Stomach (tissue), 9 donors: ENCODE data around the gene EIF4G3. TPM values are rescaled to one million over a fixed set of nuclear protein-coding genes. Genes with fewer than 3 reads are reported as not detected.

Source experiments
- DNase-seq, 2 donors: peaks; one replicate each; pipeline versions ENCODE4 v3.0.0 to v3.0.0-alpha.2; 2013 to 2019
- H3K27ac ChIP-seq, 5 donors: fragments of 200-600 bp in 4 of 5; sonication (generic) in 4 of 5; one replicate each; pipeline ENCODE4 v1.5.1; 2013 to 2019; ENCODE audit warnings: mild to moderate bottlenecking in 1 of 5, moderate library complexity in 1 of 5
- H3K27me3 ChIP-seq, 3 donors: fragments of 200-600 bp; sonication (generic); one replicate each; pipeline ENCODE4 v1.5.1; 2017 to 2019; ENCODE audit warnings: mixed run types in 1 of 3
- H3K36me3 ChIP-seq, 4 donors: fragments of 200-600 bp; sonication (generic); 1 replicate in 3 of 4; 2 replicates in 1 of 4; pipeline ENCODE4 v1.5.1; 2016 to 2019
- H3K4me1 ChIP-seq, 4 donors: fragments of 200-600 bp; sonication (generic); one replicate each; pipeline ENCODE4 v1.5.1; 2016 to 2019
- H3K4me3 ChIP-seq, 4 donors: fragments of 200-600 bp; sonication (generic) in 3 of 4; one replicate each; pipeline ENCODE4 v1.5.1; 2016 to 2019; ENCODE audit warnings: mild to moderate bottlenecking in 1 of 4
- H3K9me3 ChIP-seq, 4 donors: fragments of 200-600 bp; sonication (generic); one replicate each; pipeline ENCODE4 v1.5.1; 2016 to 2019
- CTCF ChIP-seq, 7 experiments: fragments of 450-650 bp in 4 of 7; fragments of 200-600 bp in 3 of 7; sonication (generic) in 3 of 7; IDR thresholded peaks; one replicate each; pipeline ENCODE4 v1.5.1; 2016 to 2019; ENCODE audit warnings: antibody characterized with exemption in 7 of 7, control low read depth in 2 of 7, mild to moderate bottlenecking in 1 of 7
- EP300 ChIP-seq: sonication (generic); formaldehyde crosslinking; IDR thresholded peaks from one replicate; pipeline ENCODE4 v1.6.1; 2017; ENCODE audit warnings: antibody characterized with exemption
- POLR2A ChIP-seq, 4 donors: fragments of 450-650 bp; IDR thresholded peaks; one replicate each; pipeline ENCODE4 v1.6.1; 2016; ENCODE audit warnings: antibody characterized with exemption in 4 of 4, control low read depth in 2 of 4, mild to moderate bottlenecking in 1 of 4, moderate library complexity in 1 of 4
- POLR2AphosphoS5 ChIP-seq, 3 donors: sonication (generic); formaldehyde crosslinking; IDR thresholded peaks; one replicate each; pipeline ENCODE4 v1.6.1; 2016; ENCODE audit warnings: antibody characterized with exemption in 3 of 3
- WGBS, 5 donors: extraction: QIAGEN DNeasy Blood & Tissue Kit in 3 of 5; methylation state at CpG; one replicate each; pipeline versions ENCODE4 v1.1.5 to v1.1.7; 2013 to 2018; 5-methylcytosine and 5-hydroxymethylcytosine counted together
- intact Hi-C: fragments of 100-400 bp; cut with DNase I; formaldehyde crosslinking; loops from one replicate; pipeline ENCODE4 v1.15.1; 2023; ENCODE audit warnings: low total_unique reads
- polyA plus RNA-seq, 3 donors: library from polyadenylated mRNA; stranded (reverse); fragments of 200-250 nt; gene quantifications; one replicate each; pipeline ENCODE4 v1.2.3, GENCODE V29; 2013
- total RNA-seq, 5 donors: library from RNA; depleted of rRNA; stranded (reverse); fragments of >200 nt; gene quantifications; one replicate each; pipeline versions ENCODE4 v1.1.0 to v1.2.3, GENCODE V29; 2014 to 2016
- donor health status: healthy with polysubstance abuse.
- donor health status: Bipolar disorder and iron deficiency.
- donor health status: healthy.

EIF4G3 gene
- total and polyA plus RNA-seq, 8 donors = 6.3 to 63.3 (median 44.7) TPM

GRCh38 chr1:21126324-21126723 is 50.4 kb downstream of the EIF4G3 start:
- intact Hi-C loops = no loop called here
- peaks cover 0 to 11% (median 9%) of the 10 kb centered on the region in 4 donors for H3K36me3 ChIP-seq
- TF ChIP-seq POLR2A (IDR thresholded peaks at IDR 0.05) (no peak), CTCF (IDR thresholded peaks at IDR 0.05) (no peak), POLR2AphosphoS5 (IDR thresholded peaks at IDR 0.05) (no peak), EP300 (no peak)
- peaks cover 0 to 28% (median 18%) of the 10 kb centered on the region in 4 donors for H3K4me1 ChIP-seq
- no peak overlapping the region for H3K27ac ChIP-seq
- no peaks in the 10 kb centered on the region for H3K9me3 ChIP-seq
- no peak for DNase-seq
- H3K27me3 ChIP-seq = no peaks in the 10 kb centered on the region
- no peak overlapping the region for H3K4me3 ChIP-seq
- 71 to 83% (median 80%) methylated on average over 4 of the region's 4 CpGs for WGBS, 5 donors

- no peak overlapping the region for H3K27ac ChIP-seq
- WGBS, 5 donors = 76 to 95% (median 85%) methylated on average over 1 of the region's 1 CpG
Measured at GRCh38 chr1:21124846-21125245, 51.9 kb downstream of the EIF4G3 start.

GRCh38 chr1:21123287-21123948 is 53.3 kb downstream of the EIF4G3 start:
- no peak for DNase-seq
- intact Hi-C loops = no loop called here
- TF ChIP-seq CTCF (IDR thresholded peaks at IDR 0.05) (no peak), EP300 (no peak), POLR2AphosphoS5 (IDR thresholded peaks at IDR 0.05) (no peak), POLR2A (IDR thresholded peaks at IDR 0.05) (no peak)
- H3K27me3 ChIP-seq = no peaks in the 10 kb centered on the region
- peak overlapping the region in 1 of 5 donors; percentile 14 for H3K27ac ChIP-seq
- peaks cover 0 to 11% (median 9%) of the 10 kb centered on the region in 4 donors for H3K36me3 ChIP-seq
- peaks cover 0 to 28% (median 18%) of the 10 kb centered on the region in 4 donors for H3K4me1 ChIP-seq
- no peaks in the 10 kb centered on the region for H3K9me3 ChIP-seq
- 59 to 86% (median 64%) methylated on average over 6 of the region's 6 CpGs for WGBS, 5 donors
- no peak overlapping the region for H3K4me3 ChIP-seq

More at GRCh38 chr1:21124846-21125245, 51.9 kb downstream of the EIF4G3 start:
- TF ChIP-seq EP300 (no peak), CTCF (IDR thresholded peaks at IDR 0.05) (no peak), POLR2A (IDR thresholded peaks at IDR 0.05) (no peak), POLR2AphosphoS5 (IDR thresholded peaks at IDR 0.05) (no peak)
- intact Hi-C loops = no loop called here
- H3K4me3 ChIP-seq = no peak overlapping the region
- peaks cover 0 to 11% (median 9%) of the 10 kb centered on the region in 4 donors for H3K36me3 ChIP-seq
- no peak for DNase-seq
- H3K9me3 ChIP-seq = no peaks in the 10 kb centered on the region
- H3K4me1 ChIP-seq = peaks cover 0 to 28% (median 18%) of the 10 kb centered on the region in 4 donors
- H3K27me3 ChIP-seq = no peaks in the 10 kb centered on the region

- WGBS, 5 donors = 85 to 90% (median 87%) methylated on average over 4 of the region's 4 CpGs
- intact Hi-C loops = no loop called here
- H3K9me3 ChIP-seq = no peaks in the 10 kb centered on the region
- H3K4me3 ChIP-seq = no peak overlapping the region
- peaks cover 0 to 11% (median 5%) of the 10 kb centered on the region in 4 donors for H3K36me3 ChIP-seq
- no peak overlapping the region for H3K27ac ChIP-seq
- no peak for TF ChIP-seq POLR2AphosphoS5 (IDR thresholded peaks at IDR 0.05)
- no peak for TF ChIP-seq EP300
- peaks cover 4 to 35% (median 21%) of the 10 kb centered on the region in 4 donors for H3K4me1 ChIP-seq
- no peaks in the 10 kb centered on the region for H3K27me3 ChIP-seq
- no peak for DNase-seq
Measured at GRCh38 chr1:21121764-21122471, 54.8 kb downstream of the EIF4G3 start.
